HEK293T (cell line): ENCODE measurements around the gene FAM107B.

Source experiments
- ARNT ChIP-seq: fragments of 450-650 bp; IDR thresholded peaks from 2 replicates; pipeline ENCODE4 v1.6.1; 2017; ENCODE audit warnings: mild to moderate bottlenecking
- BHLHE40 ChIP-seq: fragments of 450-650 bp; IDR thresholded peaks from 2 replicates; pipeline ENCODE4 v1.6.1; 2016; ENCODE audit warnings: mild to moderate bottlenecking, moderate library complexity, borderline replicate concordance
- ELF4 ChIP-seq: fragments of 450-650 bp; IDR thresholded peaks from 2 replicates; pipeline ENCODE4 v1.6.1; 2017; ENCODE audit warnings: antibody characterized with exemption
- FOXM1 ChIP-seq: fragments of 450-650 bp; IDR thresholded peaks from 2 replicates; pipeline ENCODE4 v1.6.1; 2017; ENCODE audit warnings: mild to moderate bottlenecking, borderline replicate concordance
- PKNOX1 ChIP-seq: fragments of 450-650 bp; IDR thresholded peaks from 2 replicates; pipeline ENCODE4 v1.6.1; 2016

- TF ChIP-seq PKNOX1 (no peak), ARNT (no peak), FOXM1 (no peak), ELF4 (no peak), BHLHE40 (no peak)
Measured at GRCh38 chr10:14604181-14605142, 170.2 kb downstream of the FAM107B start.
